OCI-LY1 (cell line): ENCODE measurements around the gene UQCR10.

Source experiments
- H2AFZ ChIP-seq: fragments of 200-600 bp; sonication (generic), shearing (Covaris generic); 2 replicates; pipeline ENCODE4 v1.6.0; 2014; ENCODE audit warnings: antibody characterized with exemption, mild to moderate bottlenecking, low read length
- H3F3A ChIP-seq: fragments of 200-600 bp; sonication (generic), shearing (Covaris generic); 2 replicates; pipeline ENCODE4 v1.6.0; 2014; ENCODE audit warnings: mild to moderate bottlenecking, antibody characterized with exemption, low read length, moderate library complexity; ENCODE audit not compliant: insufficient read depth
- H3K27ac ChIP-seq: fragments of 200-600 bp; sonication (generic); 2 replicates; pipeline ENCODE4 v1.5.1; 2014; ENCODE audit warnings: low read length, mixed run types, mild to moderate bottlenecking, low read depth; ENCODE audit not compliant: poor library complexity, severe bottlenecking
- H3K27me3 ChIP-seq: fragments of 200-600 bp; sonication (generic); 2 replicates; pipeline ENCODE4 v1.6.0; 2014; ENCODE audit warnings: antibody characterized with exemption, mild to moderate bottlenecking, low read length, moderate library complexity; ENCODE audit not compliant: insufficient read depth
- H3K36me3 ChIP-seq: fragments of 200-600 bp; sonication (generic); 2 replicates; pipeline ENCODE4 v1.6.1; 2014; ENCODE audit warnings: mild to moderate bottlenecking, antibody characterized with exemption, low read length, moderate library complexity, mixed read lengths; ENCODE audit not compliant: insufficient read depth
- H3K4me1 ChIP-seq: fragments of 200-600 bp; sonication (generic); 2 replicates; pipeline ENCODE4 v1.5.1; 2014; ENCODE audit warnings: mild to moderate bottlenecking, low read length, moderate library complexity; ENCODE audit not compliant: insufficient read depth, severe bottlenecking
- H3K4me2 ChIP-seq: fragments of 200-600 bp; sonication (generic), shearing (Covaris generic); 2 replicates; pipeline ENCODE4 v1.6.1; 2014; ENCODE audit warnings: low read length
- H3K4me3 ChIP-seq: fragments of 200-600 bp; sonication (generic); 2 replicates; pipeline ENCODE4 v1.5.1; 2014; ENCODE audit warnings: low read length, low read depth, mild to moderate bottlenecking, mixed read lengths; ENCODE audit not compliant: poor library complexity, severe bottlenecking
- H3K79me2 ChIP-seq: fragments of 200-600 bp; shearing (Covaris generic); 2 replicates; pipeline ENCODE4 v1.6.1; 2016; ENCODE audit warnings: mixed run types, low read length, mixed read lengths; ENCODE audit not compliant: insufficient read depth
- H3K9ac ChIP-seq: fragments of 200-600 bp; sonication (generic), shearing (Covaris generic); 2 replicates; pipeline ENCODE4 v1.6.1; 2014; ENCODE audit warnings: mild to moderate bottlenecking, low read length, mixed read lengths
- H3K9me2 ChIP-seq: fragments of 200-600 bp; sonication (generic), shearing (Covaris generic); 2 replicates; pipeline ENCODE4 v1.6.1; 2014; ENCODE audit warnings: low read depth, mild to moderate bottlenecking, low read length, mixed read lengths
- H3K9me3 ChIP-seq: fragments of 200-600 bp; shearing (Covaris generic); 2 replicates; pipeline ENCODE4 v1.6.1; 2014; ENCODE audit warnings: low read length, mixed read lengths
- H4K20me1 ChIP-seq: fragments of 200-600 bp; sonication (generic), shearing (Covaris generic); 2 replicates; pipeline ENCODE4 v1.6.0; 2016; ENCODE audit warnings: mild to moderate bottlenecking, low read length; ENCODE audit not compliant: insufficient read depth
- CTCF ChIP-seq: fragments of 200-600 bp; sonication (generic), shearing (Covaris generic); IDR thresholded peaks from 2 replicates; pipeline ENCODE4 v1.5.1; 2017; ENCODE audit warnings: mild to moderate bottlenecking, antibody characterized with exemption, low read length, moderate library complexity, mixed read lengths
- EZH2 ChIP-seq: fragments of 200-600 bp; sonication (generic), shearing (Covaris generic); IDR thresholded peaks from 2 replicates; pipeline ENCODE4 v1.8.0; 2017; ENCODE audit warnings: borderline replicate concordance, mixed run types, mild to moderate bottlenecking, antibody characterized with exemption, low read length, moderate library complexity, mixed read lengths

The UQCR10 gene

DNA sequence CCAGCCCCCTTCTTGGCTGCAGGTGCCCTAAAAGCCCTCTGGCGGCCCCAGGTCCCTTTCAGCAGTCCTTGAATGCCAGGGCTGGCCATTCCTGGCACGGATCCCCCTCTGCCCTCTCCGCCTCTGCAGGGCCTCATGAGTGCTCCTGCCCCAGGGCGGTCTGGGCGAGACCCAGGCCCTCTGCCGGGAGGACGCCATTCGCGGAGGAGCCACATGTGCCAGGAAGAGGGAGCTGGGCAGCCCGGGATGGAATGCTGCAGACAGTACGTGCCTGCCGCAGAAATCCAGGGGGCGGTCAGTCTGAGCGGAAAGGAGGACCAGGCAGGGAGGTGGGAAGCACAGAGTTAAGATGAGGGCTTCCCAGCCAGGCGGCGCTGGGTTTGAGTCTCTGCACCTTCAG lies 44.6 kb upstream of the UQCR10 start:
- peaks cover 22% of the 10 kb centered on the region; the same call in 1 of the 2 replicates for H3K27me3 ChIP-seq
- no peak overlapping the region for H2AFZ ChIP-seq
- no peaks in the 10 kb centered on the region for H3K79me2 ChIP-seq

DNA sequence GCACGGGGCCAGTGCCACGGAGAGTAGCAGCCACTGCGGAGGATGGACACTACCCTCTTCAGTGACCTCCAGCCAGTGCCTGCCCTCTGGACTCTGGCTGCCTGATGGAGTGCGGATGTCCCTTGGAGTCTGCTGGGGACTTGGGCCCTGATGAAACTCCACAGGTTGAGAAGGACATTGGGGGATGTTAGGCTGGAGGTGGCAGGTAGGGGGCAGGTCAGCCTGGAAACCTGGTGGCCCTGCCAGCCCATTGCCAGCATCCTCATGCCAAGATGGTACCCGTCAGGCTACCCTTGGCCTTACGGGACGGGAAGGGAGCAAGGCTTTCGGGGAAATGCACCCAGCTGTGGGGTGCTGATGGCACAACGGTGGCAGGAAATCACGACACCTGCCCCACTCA lies 43.4 kb upstream of the UQCR10 start:
- no peaks in the 10 kb centered on the region for H4K20me1 ChIP-seq
- no peak for TF ChIP-seq CTCF
- TF ChIP-seq EZH2 = no peak
- H3K36me3 ChIP-seq = no peaks in the 10 kb centered on the region
- no peak overlapping the region for H3K9ac ChIP-seq
- no peak overlapping the region for H3K4me2 ChIP-seq
- H3K9me2 ChIP-seq = no peaks in the 10 kb centered on the region
- H3K79me2 ChIP-seq = no peaks in the 10 kb centered on the region
- no peaks in the 10 kb centered on the region for H3F3A ChIP-seq
- H3K27me3 ChIP-seq = peaks cover 19% of the 10 kb centered on the region; the same call in 1 of the 2 replicates
- no peaks in the 10 kb centered on the region for H3K4me1 ChIP-seq
- H3K4me3 ChIP-seq = no peak overlapping the region
- no peak overlapping the region for H2AFZ ChIP-seq
- no peak overlapping the region for H3K27ac ChIP-seq
- H3K9me3 ChIP-seq = no peaks in the 10 kb centered on the region

More for the DNA sequence above, 44.6 kb upstream of the UQCR10 start:
- H3K9ac ChIP-seq = no peak overlapping the region
- TF ChIP-seq EZH2 = no peak
- TF ChIP-seq CTCF = no peak
- H3K4me2 ChIP-seq = no peak overlapping the region
- no peak overlapping the region for H3K4me3 ChIP-seq
- no peaks in the 10 kb centered on the region for H3K36me3 ChIP-seq
- H3K27ac ChIP-seq = no peak overlapping the region
- H3K4me1 ChIP-seq = no peaks in the 10 kb centered on the region
- H3F3A ChIP-seq = no peaks in the 10 kb centered on the region
- no peaks in the 10 kb centered on the region for H4K20me1 ChIP-seq
- H3K9me3 ChIP-seq = no peaks in the 10 kb centered on the region
- no peaks in the 10 kb centered on the region for H3K9me2 ChIP-seq

DNA sequence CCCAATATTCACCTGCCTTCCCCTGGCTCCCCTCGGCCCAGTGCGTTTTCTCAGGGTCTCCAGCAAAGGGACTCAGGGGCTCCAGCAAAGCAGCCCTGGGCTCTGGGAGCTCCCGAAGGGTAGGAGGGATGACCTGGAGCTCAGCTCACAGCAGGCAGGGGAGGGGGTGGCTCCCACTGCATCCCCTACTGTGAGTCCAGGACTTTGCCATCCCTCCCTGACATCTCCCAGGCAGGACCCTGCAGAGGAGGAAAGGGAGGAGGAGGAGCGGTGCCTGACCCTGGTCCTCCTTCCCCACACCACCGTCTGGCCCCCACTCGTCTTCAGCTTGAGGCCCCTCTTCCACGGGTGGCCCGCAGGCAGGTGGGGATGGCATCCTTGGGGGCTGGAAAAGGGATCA lies 42.3 kb upstream of the UQCR10 start:
- H3K79me2 ChIP-seq = no peaks in the 10 kb centered on the region
- H3K36me3 ChIP-seq = no peaks in the 10 kb centered on the region
- no peaks in the 10 kb centered on the region for H3F3A ChIP-seq
- H3K9me3 ChIP-seq = no peaks in the 10 kb centered on the region
- H3K27me3 ChIP-seq = peaks cover 15% of the 10 kb centered on the region; the same call in 1 of the 2 replicates
- no peak overlapping the region for H2AFZ ChIP-seq
- no peak overlapping the region for H3K9ac ChIP-seq
- no peak overlapping the region for H3K27ac ChIP-seq
- TF ChIP-seq EZH2 = no peak
- H3K4me2 ChIP-seq = no peak overlapping the region
- H3K4me3 ChIP-seq = no peak overlapping the region
- H3K9me2 ChIP-seq = no peaks in the 10 kb centered on the region
- no peaks in the 10 kb centered on the region for H4K20me1 ChIP-seq
- no peaks in the 10 kb centered on the region for H3K4me1 ChIP-seq

- Histone ChIP-seq H3K9me2 (no peaks in the 10 kb centered on the region), H3K4me3 (no peak overlapping the region), H3K9me3 (no peaks in the 10 kb centered on the region), H3K27ac (no peak overlapping the region), H4K20me1 (no peaks in the 10 kb centered on the region), H3F3A (no peaks in the 10 kb centered on the region), H3K79me2 (no peaks in the 10 kb centered on the region), H3K36me3 (no peaks in the 10 kb centered on the region), H3K4me1 (no peaks in the 10 kb centered on the region), H3K27me3 (peaks cover 15% of the 10 kb centered on the region; the same call in 1 of the 2 replicates), H2AFZ (no peak overlapping the region), H3K9ac (no peak overlapping the region), H3K4me2 (no peak overlapping the region)
- TF ChIP-seq CTCF = no peak
- no peak for TF ChIP-seq EZH2
These were observed 41.1 kb upstream of the UQCR10 start for GRCh38 chr22:29726106-29726505.
